Upper lobe of left lung (tissue), 6 donors: Measurements from ENCODE around the gene TNNT2. TPM values are rescaled to one million over a fixed set of nuclear protein-coding genes. Genes with fewer than 3 reads are reported as not detected.

ENCODE experiments used
- ATAC-seq, 2 donors: fragments of 200-7000 bp; cut with Tn5 transposase; one replicate each; pipeline ENCODE4 v1.9.1; 2022; ENCODE audit warnings: mild to moderate bottlenecking in 2 of 2, moderate library complexity in 2 of 2; ENCODE audit not compliant: low FRiP score in 2 of 2
- DNase-seq, 2 donors: peaks; one replicate each; pipeline ENCODE4 v3.0.0-alpha.2; 2019 to 2020
- H3K27ac ChIP-seq, 4 donors: fragments of 200-600 bp; sonication (generic); one replicate each; pipeline ENCODE4 v1.5.1; 2016 to 2019
- H3K27me3 ChIP-seq, 4 donors: fragments of 200-600 bp; sonication (generic); one replicate each; pipeline ENCODE4 v1.5.1; 2017 to 2019
- H3K36me3 ChIP-seq, 4 donors: fragments of 200-600 bp; sonication (generic); one replicate each; pipeline ENCODE4 v1.5.1; 2016 to 2019
- H3K4me1 ChIP-seq, 4 donors: fragments of 200-600 bp; sonication (generic); one replicate each; pipeline ENCODE4 v1.5.1; 2018 to 2019
- H3K4me3 ChIP-seq, 4 donors: fragments of 200-600 bp; sonication (generic); one replicate each; pipeline ENCODE4 v1.5.1; 2017 to 2019; ENCODE audit warnings: mild to moderate bottlenecking in 2 of 4, moderate library complexity in 1 of 4
- H3K9me3 ChIP-seq, 4 donors: fragments of 200-600 bp; sonication (generic); one replicate each; pipeline ENCODE4 v1.5.1; 2018 to 2019
- CTCF ChIP-seq, 6 experiments: fragments of 450-650 bp in 4 of 6; fragments of 200-600 bp in 2 of 6; sonication (generic) in 2 of 6; IDR thresholded peaks; one replicate each; pipeline ENCODE4 v1.5.1; 2016 to 2019; ENCODE audit warnings: antibody characterized with exemption in 6 of 6
- EP300 ChIP-seq, 4 donors: sonication (generic); formaldehyde crosslinking; IDR thresholded peaks; one replicate each; pipeline ENCODE4 v1.5.1; 2017; ENCODE audit warnings: antibody characterized with exemption in 4 of 4, control low read depth in 2 of 4
- POLR2A ChIP-seq, 4 donors: fragments of 450-650 bp; IDR thresholded peaks; one replicate each; pipeline ENCODE4 v1.5.1; 2016 to 2017; ENCODE audit warnings: antibody characterized with exemption in 4 of 4, mild to moderate bottlenecking in 2 of 4
- POLR2AphosphoS5 ChIP-seq, 2 donors: sonication (generic); formaldehyde crosslinking; IDR thresholded peaks; one replicate each; pipeline ENCODE4 v1.5.1; 2017; ENCODE audit warnings: antibody characterized with exemption in 2 of 2
- WGBS, 2 donors: methylation state at CpG; one replicate each; pipeline ENCODE4 v1.1.5; 2017 to 2018; 5-methylcytosine and 5-hydroxymethylcytosine counted together
- total RNA-seq, 6 donors: library from RNA; depleted of rRNA in 4 of 6; stranded (reverse); fragments of >200 nt in 4 of 6; gene quantifications; one replicate each; pipeline versions ENCODE4 v1.1.0 to v1.2.1, GENCODE V29; 2016 to 2021
- donor health status: DM: no; HTN: no; CAD: no; lungs with moderate emphysema.
- donor health status: DM: no; HTN: yes; CAD: no; lungs with severe emphysema.

Gene TNNT2
- total RNA-seq, 6 donors from 2014 or later, result 2.0 to 31.4 (median 6.4) TPM

GRCh38 chr1:201389051-201389450 lies 11.6 kb upstream of the TNNT2 start:
- no peak for ATAC-seq
- H3K36me3 ChIP-seq, result no peaks in the 10 kb centered on the region
- H3K4me1 ChIP-seq, result no peaks in the 10 kb centered on the region
- H3K27ac ChIP-seq, result no peak overlapping the region
- TF ChIP-seq EP300 (IDR thresholded peaks at IDR 0.05) (no peak), CTCF (IDR thresholded peaks at IDR 0.05) (no peak), POLR2A (IDR thresholded peaks at IDR 0.05) (no peak), POLR2AphosphoS5 (IDR thresholded peaks at IDR 0.05) (no peak)
- 85 to 93% methylated on average over 12 of the region's 12 CpGs for WGBS, 2 donors
- H3K9me3 ChIP-seq, result no peaks in the 10 kb centered on the region
- H3K4me3 ChIP-seq, result no peak overlapping the region
- DNase-seq, result peak in 1 of 2 donors; percentile 65
- no peaks in the 10 kb centered on the region for H3K27me3 ChIP-seq

- peak in 1 of 2 donors; percentile 58 for DNase-seq
- H3K36me3 ChIP-seq, result no peaks in the 10 kb centered on the region
- WGBS, 2 donors, result 91 to 92% methylated on average over 8 of the region's 8 CpGs
Observed at GRCh38 chr1:201386208-201386607, 8.7 kb upstream of the TNNT2 start.

DNA sequence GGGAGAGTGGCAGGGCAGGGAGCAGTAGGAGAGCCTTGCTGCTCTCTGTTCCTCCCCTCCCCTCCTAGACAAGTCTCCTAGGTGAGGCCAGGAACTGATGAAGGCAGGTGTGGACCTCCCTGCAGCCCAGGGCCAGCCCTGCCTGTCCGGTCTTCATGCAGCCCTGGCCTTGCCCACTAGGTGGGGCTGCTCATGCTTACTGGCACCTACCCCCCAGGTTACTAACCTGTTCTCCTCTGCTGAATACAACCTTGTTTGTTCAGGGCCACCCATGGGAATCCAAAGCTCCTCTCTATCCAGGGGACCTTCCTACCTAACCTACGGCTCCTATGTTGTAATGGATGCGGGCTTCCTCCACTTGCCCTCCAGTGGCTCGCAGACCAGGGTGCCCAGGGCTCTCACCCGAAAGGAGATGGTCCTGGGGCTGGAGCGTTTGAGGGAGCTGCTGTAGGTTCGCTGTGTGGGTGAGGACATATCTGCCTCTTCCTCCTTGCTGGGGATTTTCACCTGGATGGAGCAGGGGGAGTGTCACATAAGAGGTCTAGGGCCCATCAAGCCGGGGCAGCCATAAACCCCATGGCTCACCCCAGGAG lies 7.9 kb upstream of the TNNT2 start:
- no peaks in the 10 kb centered on the region for H3K36me3 ChIP-seq
- no peaks in the 10 kb centered on the region for H3K27me3 ChIP-seq
- TF ChIP-seq POLR2AphosphoS5 (IDR thresholded peaks at IDR 0.05), result no peak
- TF ChIP-seq EP300 (IDR thresholded peaks at IDR 0.05), result no peak
- TF ChIP-seq CTCF (IDR thresholded peaks at IDR 0.05), result peak; percentile 60 to 80 (median 74)
- no peak for TF ChIP-seq POLR2A (IDR thresholded peaks at IDR 0.05)
- H3K4me3 ChIP-seq, result no peak overlapping the region
- no peak overlapping the region for H3K27ac ChIP-seq
- ATAC-seq (peak; percentile 48 to 54), DNase-seq (peak in 1 of 2 donors; percentile 71)
- WGBS, 2 donors, result 67 to 74% methylated on average over 3 to 8 of the region's 8 CpGs
- peaks cover 0 to 12% (median 6%) of the 10 kb centered on the region in 4 donors for H3K4me1 ChIP-seq
- no peaks in the 10 kb centered on the region for H3K9me3 ChIP-seq

More at GRCh38 chr1:201386208-201386607, 8.7 kb upstream of the TNNT2 start:
- Histone ChIP-seq H3K4me3 (no peak overlapping the region), H3K27ac (no peak overlapping the region), H3K9me3 (no peaks in the 10 kb centered on the region), H3K27me3 (no peaks in the 10 kb centered on the region), H3K4me1 (peaks cover 0 to 4% (median 2%) of the 10 kb centered on the region in 4 donors)
- TF ChIP-seq POLR2A (IDR thresholded peaks at IDR 0.05), result no peak
- no peak for TF ChIP-seq EP300 (IDR thresholded peaks at IDR 0.05)
- TF ChIP-seq POLR2AphosphoS5 (IDR thresholded peaks at IDR 0.05), result no peak
- TF ChIP-seq CTCF (IDR thresholded peaks at IDR 0.05), result no peak
- no peak for ATAC-seq

GRCh38 chr1:201384406-201384782 lies 6.9 kb upstream of the TNNT2 start:
- Histone ChIP-seq H3K27me3 (no peaks in the 10 kb centered on the region), H3K36me3 (no peaks in the 10 kb centered on the region), H3K4me3 (no peak overlapping the region), H3K4me1 (peaks cover 0 to 20% (median 7%) of the 10 kb centered on the region in 4 donors), H3K9me3 (no peaks in the 10 kb centered on the region), H3K27ac (no peak overlapping the region)
- 47 to 61% methylated on average over 3 to 4 of the region's 4 CpGs for WGBS, 2 donors
- TF ChIP-seq POLR2AphosphoS5 (IDR thresholded peaks at IDR 0.05) (no peak), EP300 (IDR thresholded peaks at IDR 0.05) (no peak), CTCF (IDR thresholded peaks at IDR 0.05) (no peak), POLR2A (IDR thresholded peaks at IDR 0.05) (no peak)
- DNase-seq (no peak), ATAC-seq (no peak)
